NCI-H2171 (cell line): Measurements from ENCODE around the gene RPS24.

ENCODE experiments used
- DNase-seq: peaks from one replicate; lab custom pipeline; 2025; lab: John Stamatoyannopoulos, UW

RPS24 gene

GRCh38 chr10:78028438-78029268 lies 5.0 kb upstream of the RPS24 start:
- no peak for DNase-seq

- peak; percentile 87 for DNase-seq
These were observed 4.1 kb upstream of the RPS24 start, which contains the start of gene POLR3A for GRCh38 chr10:78029269-78030226. Gene POLR3A, minus strand, starts transcription at chr10:78029515. Its CDS starts 108 bp downstream, at chr10:78029407.

GRCh38 chr10:78033387-78033636 lies 351 bp upstream of the RPS24 start:
- no peak for DNase-seq

DNA sequence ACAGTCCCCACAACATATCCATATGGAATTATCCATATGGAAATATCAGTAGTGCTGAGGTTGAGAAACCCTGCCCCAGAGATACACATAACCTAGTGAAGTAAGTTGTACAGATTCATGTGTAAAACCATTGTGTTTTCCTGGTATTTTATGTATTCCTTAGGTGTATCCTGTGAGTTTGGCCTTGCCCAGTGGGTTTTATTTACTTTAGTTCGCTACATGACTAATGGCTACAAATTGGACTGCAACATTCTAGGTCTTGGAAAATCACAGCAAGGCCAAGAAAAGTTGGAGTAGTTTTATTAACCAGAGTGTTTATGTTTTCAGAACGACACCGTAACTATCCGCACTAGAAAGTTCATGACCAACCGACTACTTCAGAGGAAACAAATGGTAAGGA lies 1.4 kb downstream of the RPS24 start:
- DNase-seq: no peak

DNA sequence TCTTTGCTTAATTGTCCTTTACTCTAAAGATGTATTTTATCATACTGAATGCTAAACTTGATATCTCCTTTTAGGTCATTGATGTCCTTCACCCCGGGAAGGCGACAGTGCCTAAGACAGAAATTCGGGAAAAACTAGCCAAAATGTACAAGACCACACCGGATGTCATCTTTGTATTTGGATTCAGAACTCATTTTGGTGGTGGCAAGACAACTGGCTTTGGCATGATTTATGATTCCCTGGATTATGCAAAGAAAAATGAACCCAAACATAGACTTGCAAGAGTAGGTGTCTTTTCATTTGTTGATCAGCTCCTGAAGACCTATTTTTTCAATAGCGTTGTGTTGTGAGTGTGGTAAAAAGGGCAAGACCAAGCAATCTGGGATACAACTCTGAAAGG lies 1.8 kb downstream of the RPS24 start:
- no peak for DNase-seq

GRCh38 chr10:78035933-78036583 lies 2.4 kb downstream of the RPS24 start:
- no peak for DNase-seq

- DNase-seq: no peak
These were observed 4.4 kb downstream of the RPS24 start for GRCh38 chr10:78038105-78038504.

GRCh38 chr10:78038791-78039547 lies 5.3 kb downstream of the RPS24 start:
- no peak for DNase-seq

GRCh38 chr10:78039743-78040142 lies 6.1 kb downstream of the RPS24 start:
- no peak for DNase-seq

- DNase-seq: no peak
These were observed 7.8 kb downstream of the RPS24 start for GRCh38 chr10:78041170-78042057.

- DNase-seq: no peak
These were observed 8.5 kb downstream of the RPS24 start for GRCh38 chr10:78042058-78042751.

DNA sequence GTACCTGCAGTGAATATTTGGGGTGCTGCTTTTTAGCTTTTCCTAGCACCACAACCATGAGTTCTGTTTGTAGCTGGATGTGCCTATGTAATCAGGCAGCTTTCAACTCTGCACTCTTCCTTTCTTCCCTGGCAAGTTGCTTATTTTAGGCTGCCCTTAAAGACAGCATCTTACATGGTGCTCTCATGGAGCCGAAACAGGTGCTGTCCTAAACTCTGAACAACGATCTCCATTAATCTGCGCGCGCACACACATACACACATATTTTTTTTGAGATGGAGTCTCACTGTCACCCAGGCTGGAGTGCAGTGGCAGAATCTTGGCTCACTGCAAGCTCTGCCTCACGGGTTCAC lies 9.1 kb downstream of the RPS24 start:
- no peak for DNase-seq

GRCh38 chr10:78044179-78044578 lies 10.5 kb downstream of the RPS24 start:
- no peak for DNase-seq

DNA sequence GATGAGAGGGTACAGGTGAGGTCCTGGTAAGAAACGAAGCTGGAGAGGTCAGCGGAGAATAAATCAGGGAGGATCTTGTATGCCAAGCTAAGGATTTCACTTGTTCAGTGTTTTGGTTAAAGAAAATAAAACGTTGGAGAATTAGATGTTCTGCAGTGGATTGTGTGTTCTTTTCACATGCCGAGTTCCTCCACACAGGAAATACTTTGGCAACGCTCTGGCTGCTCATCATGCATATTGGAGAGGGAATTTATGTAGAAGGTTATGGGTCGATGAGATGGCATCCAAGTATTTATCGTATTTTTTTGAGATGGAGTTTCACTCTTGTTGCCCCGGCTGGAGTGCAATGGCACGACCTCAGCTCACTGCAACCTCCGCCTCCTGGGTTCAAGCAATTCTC lies 11.0 kb downstream of the RPS24 start:
- no peak for DNase-seq

DNA sequence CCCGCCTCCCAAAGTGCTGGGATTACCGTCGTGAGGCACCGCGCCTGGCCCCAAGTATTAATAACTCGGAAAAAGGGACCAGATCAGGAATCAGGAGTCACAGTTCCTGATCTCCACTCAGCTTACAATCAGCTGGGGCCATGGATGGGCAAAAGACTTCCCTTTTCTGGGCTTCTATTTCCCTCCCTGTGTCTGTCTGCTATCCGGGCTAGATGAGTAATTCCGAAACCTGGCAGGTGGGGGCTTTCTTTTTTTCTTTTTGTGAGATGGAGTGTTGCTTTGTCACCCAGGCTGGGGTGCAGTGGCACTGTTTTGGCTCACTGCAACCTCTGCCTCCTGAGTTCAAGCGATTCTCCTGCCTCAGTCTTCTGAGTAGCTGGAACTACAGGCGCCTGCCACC lies 11.6 kb downstream of the RPS24 start:
- no peak for DNase-seq

DNA sequence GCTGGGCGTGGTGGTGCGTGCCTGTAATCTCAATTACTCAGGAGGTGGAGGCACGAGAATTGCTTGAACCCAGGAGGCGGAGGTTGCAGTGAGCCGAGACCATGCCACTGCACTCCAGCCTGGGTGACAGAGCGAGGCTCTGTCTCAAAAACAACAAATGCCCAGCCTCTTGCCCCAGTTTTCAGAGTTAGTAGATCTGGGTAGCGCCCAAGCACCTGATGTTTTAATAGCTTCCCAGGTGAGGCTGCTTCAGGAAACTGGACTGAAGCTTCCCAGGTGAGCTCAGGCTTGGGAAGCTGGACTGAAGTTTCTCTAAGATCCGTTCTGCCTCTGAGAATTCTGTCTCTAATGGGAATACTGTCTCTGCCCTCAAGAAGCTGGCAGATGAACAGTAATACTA lies 12.2 kb downstream of the RPS24 start:
- DNase-seq: no peak

DNA sequence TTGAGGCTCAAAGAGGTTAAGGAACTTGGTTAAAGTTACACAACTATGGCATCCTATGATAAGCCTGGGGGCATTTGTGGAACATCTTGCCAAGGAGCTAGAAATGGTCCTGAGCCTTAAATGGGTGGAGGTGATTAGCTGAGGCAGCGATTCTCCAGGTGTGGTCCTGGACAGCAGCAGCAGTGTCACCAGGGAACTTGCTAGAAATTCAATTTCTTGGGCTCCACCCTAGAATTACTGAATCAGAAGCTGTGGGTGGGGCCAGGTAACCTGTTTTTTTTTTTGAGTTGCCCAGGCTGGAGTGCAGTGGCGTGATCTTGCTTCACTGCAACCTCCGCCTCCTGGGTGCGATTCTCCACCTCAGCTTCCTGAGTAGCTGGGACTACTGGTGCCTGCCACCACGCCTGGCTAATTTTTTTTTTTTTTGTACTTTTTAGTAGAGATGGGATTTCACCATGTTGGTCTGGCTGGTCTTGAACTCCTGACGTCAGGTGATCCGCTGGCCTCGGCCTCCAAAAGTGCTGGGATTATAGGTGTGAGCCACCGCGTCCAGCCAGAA lies 13.1 kb downstream of the RPS24 start:
- no peak for DNase-seq

GRCh38 chr10:78047314-78047891 lies 13.7 kb downstream of the RPS24 start:
- DNase-seq: peak; percentile 56

DNA sequence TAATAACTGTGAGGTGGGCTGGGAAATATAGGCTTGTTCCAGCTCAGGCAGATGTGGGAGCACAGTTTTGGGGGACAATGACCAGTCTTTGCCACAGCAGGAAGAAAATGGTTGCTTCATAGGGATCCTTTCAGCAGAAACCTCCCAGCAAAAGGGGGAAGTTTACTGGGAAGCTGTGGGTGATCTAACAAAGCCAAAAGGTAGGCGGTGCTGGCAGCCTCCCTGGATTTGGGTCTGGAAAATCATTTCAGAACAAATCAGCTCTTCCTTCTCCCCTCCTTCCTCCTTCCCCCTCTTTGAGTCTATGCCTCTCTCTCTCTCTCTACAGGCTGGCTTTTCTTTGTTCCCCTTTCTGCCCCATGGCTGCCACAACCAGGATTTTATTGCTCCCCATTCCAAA lies 16.2 kb downstream of the RPS24 start:
- DNase-seq: no peak
